GM10266 (cell line): Measurements from ENCODE around the gene GNMT.
"Not testable (repeated sequence)": the region's sequence is repeated elsewhere in the genome, so short reads cannot be mapped to it uniquely, and the experiment has no call there.

Experiments
- DNase-seq: peaks from one replicate; pipeline ENCODE4 v3.0.0; 2012; ENCODE audit errors: extremely low spot score
- TF ChIP-seq, protein P1 (sequence below): IDR thresholded peaks from 2 replicates; pipeline ENCODE4 v1.5.1; 2012; ENCODE audit warnings: mild to moderate bottlenecking, low read depth; ENCODE audit not compliant: control insufficient read depth, insufficient read depth; ENCODE audit errors: missing control alignments

GNMT gene

DNA sequence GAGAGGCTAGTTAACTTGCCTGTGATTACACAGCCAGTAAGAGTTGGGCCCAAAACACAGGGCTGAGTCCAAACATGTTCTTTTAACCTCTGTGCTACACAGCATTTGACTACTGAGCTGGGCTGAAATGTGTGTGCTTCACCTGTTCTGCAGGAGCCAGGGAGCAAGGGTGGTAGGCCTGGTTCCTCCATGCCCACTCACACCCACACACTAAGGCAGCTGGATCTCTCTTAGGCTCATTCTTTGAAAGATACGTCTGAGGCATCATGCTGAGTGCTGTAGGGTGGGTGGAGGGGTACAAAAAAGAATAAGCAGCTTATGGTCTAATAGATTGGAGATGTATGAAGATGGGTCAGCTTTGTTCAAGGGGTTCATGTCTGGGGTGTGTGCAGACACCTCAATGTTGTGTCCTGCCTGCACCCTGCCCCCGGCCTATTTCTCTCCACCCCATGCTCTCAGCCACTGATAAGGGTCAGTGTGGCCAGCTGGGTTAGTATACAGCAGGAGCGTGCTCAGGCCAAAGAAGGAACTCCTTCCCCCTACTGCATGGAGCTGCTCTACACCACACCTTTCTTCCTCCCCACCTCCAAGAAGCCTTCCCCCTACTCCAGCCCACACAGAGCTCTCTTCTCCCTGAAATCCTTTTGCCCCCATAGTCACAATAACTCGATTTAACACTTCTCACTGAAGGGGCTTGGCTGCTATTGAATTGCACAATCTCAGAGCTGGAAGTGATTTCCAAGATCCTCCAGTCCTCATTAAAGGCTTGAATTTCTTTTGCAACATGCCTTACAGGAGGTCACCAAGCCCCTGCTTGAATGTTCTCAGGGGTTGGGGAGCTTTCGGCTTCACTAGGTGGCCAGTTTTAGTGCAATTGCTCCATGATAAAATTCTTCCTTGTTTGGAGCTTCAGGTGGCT lies 27.2 kb downstream of the GNMT start:
- TF ChIP-seq, protein P1, sequence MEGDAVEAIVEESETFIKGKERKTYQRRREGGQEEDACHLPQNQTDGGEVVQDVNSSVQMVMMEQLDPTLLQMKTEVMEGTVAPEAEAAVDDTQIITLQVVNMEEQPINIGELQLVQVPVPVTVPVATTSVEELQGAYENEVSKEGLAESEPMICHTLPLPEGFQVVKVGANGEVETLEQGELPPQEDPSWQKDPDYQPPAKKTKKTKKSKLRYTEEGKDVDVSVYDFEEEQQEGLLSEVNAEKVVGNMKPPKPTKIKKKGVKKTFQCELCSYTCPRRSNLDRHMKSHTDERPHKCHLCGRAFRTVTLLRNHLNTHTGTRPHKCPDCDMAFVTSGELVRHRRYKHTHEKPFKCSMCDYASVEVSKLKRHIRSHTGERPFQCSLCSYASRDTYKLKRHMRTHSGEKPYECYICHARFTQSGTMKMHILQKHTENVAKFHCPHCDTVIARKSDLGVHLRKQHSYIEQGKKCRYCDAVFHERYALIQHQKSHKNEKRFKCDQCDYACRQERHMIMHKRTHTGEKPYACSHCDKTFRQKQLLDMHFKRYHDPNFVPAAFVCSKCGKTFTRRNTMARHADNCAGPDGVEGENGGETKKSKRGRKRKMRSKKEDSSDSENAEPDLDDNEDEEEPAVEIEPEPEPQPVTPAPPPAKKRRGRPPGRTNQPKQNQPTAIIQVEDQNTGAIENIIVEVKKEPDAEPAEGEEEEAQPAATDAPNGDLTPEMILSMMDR = no peak

GRCh38 chr6:42988486-42989020 lies 28.0 kb downstream of the GNMT start:
- TF ChIP-seq, protein P1 = no peak
- no peak for DNase-seq

More for the DNA sequence above, 27.2 kb downstream of the GNMT start:
- no peak for DNase-seq

DNA sequence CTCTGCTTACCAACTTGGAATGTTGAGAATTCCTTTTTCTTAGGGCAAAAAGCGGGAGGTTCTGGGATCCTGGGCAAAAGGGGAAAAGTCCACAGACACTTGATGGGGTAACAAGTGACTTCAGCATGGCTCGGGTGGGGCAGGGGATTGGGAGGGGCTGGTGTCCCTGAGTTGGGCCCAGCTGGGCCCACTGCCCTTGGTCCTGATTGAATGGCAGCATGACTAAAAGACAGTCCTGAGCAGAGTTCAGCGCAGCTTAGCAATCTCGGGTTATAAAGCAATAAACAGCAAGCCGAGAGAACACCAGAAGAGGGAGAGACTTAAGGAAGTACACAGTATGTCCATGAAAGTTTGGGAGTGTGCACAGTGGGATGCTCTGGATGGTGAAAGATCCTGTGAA lies 29.4 kb downstream of the GNMT start:
- no peak for DNase-seq
- TF ChIP-seq, protein P1 = no peak

DNA sequence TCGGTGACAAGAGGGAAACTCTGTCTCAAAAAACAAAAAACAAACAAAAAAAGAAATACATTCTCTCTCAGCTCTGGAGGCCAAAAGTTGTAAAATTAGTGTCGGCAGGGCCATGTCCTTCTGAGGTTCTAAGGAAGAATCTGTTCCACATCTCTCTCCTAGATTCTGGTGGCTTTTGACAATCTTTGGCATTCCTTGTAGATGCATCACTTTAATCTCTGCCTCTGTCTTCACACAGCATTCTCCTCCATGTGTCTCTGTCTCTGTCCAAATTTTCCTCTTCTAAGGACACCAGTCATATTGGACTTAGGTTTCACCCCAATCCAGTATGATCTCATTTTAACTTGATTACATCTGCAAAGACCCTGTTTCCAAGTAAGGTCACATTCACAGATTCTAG lies 32.9 kb downstream of the GNMT start:
- TF ChIP-seq, protein P1 = no peak
- no peak for DNase-seq

DNA sequence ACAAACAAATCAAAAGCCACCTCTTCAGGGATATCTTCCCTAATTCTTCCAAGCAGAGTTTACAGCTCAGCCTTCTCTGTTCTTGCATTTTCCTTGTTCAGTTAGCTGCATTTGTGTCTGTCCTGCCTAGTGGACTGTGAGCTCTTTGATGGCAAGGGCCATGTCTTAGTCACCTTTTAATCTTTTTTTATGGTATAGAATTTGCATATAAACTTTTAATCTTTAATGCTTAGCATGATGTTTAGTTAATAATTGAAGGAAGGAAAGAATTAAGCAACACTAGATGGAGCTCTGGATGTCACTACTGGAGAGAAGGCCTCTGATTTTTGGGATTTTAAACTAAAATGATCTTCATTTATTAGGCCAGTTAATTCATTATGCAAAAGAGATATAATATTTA lies 36.0 kb downstream of the GNMT start:
- TF ChIP-seq, protein P1 = no peak
- DNase-seq = no peak

DNA sequence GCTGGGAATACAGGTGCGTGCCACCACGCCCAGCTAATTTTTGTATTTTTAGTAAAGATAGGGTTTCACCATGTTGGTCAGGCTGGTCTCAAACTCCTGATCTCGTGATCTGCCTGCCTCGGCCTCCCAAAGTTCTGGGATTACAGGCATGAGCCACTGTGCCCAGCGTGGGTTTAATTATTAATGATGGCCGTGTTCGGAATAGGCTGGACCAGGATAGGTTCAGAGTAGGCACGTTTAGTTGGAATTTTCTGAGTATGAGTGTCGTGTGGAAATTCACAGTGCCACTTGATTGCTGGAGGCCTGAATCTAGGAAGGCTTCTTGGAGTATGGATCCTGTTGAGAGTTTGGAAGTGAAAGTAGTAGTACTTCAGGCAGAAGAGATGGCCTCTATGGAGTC lies 37.7 kb downstream of the GNMT start:
- not testable (repeated sequence) for DNase-seq

DNA sequence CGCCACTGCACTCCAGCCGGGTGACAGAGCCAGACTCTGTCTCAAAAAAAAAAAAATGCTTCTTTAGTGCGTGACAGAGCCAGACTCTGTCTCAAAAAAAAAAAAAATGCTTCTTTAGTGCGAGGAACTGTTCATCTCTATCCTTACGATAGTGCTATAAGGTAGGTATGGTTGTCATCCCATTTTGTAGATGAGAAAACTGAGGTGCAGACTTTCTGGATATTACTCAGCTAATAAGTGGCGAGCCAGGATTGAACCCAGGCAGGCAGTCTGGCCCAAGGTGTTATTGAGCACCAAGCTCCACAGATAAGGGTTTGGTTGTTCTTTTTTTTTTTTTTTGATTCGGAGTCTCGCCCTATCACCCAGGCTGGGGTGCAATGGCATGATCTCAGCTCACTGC lies 41.3 kb downstream of the GNMT start:
- DNase-seq = no peak
- TF ChIP-seq, protein P1 = no peak

DNA sequence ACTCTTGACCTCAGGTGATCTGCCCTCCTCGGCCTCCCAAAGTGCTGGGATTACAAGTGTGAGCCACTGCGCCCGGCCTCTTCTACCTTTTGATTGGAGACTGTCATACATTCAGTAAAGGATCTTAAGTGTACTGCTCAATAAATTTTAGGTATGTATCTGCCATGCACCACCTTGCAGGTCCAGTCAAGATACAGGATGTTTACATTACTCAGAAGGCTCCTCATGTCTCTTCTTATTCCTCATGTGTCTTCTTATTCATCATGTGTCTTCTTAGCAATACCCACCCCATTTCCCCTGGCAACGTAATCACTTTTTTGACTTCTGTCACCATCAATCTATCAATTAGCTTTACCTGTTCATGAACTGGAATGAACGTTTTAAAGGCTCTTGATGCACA lies 45.3 kb downstream of the GNMT start:
- DNase-seq = no peak
- TF ChIP-seq, protein P1 = no peak
